ENCODE measurements around the gene HINT3. TPM values are rescaled to one million over a fixed set of nuclear protein-coding genes. Genes with fewer than 3 reads are reported as not detected.
A peak's percentile ranks its signal among the peaks of the same experiment; 100 is the strongest.

HINT3 gene
- total and polyA plus RNA-seq, 2 of the 13 experiments (the other 11 are each of a cell fraction or from before 2014, with no cell fraction given), result 3.1 to 22.8 TPM

DNA sequence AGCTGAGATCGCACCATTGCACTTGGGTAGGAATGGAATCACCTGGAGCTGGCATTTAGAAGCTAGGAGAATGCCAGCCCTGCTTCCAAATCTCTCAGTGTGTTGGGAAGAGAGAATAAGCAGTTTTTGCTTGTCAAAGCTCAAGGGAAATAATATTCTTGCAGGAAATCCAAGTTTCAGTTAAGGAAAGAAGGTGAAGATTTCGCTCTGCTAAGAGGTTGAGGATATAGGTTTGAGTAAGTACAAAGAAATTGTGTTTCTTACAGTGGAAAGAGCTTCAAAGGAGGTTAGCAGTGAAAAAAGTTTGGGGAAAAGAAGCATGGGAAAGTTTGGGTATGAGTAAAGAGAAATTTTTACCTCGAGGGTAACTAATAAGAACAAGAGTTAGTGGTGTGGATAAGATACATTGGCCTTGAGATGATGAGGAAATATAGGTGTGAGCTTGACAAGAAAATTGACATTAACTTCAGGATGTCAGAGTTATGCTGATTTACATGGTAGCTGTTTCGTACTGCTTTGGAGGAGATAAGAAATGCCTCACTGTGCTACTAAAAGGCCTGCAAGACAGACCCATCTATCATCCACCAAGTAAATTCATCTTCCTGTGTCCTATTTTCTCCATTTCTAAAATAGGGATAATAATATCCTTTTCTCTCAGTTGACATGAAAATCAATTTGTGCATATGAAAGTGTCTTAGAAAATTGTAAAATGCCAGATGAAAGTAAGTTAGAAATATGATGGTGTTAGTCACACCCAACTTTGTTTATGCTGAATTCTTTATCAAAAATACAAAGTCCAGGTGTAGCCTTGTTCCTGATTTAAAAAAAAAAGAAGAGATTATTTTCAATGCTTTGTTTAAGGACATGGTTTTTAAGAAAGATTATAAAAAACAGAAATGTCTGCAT, 12.8 kb upstream of the HINT3 start (continued):
- TF ChIP-seq, protein P1, sequence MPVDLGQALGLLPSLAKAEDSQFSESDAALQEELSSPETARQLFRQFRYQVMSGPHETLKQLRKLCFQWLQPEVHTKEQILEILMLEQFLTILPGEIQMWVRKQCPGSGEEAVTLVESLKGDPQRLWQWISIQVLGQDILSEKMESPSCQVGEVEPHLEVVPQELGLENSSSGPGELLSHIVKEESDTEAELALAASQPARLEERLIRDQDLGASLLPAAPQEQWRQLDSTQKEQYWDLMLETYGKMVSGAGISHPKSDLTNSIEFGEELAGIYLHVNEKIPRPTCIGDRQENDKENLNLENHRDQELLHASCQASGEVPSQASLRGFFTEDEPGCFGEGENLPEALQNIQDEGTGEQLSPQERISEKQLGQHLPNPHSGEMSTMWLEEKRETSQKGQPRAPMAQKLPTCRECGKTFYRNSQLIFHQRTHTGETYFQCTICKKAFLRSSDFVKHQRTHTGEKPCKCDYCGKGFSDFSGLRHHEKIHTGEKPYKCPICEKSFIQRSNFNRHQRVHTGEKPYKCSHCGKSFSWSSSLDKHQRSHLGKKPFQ (CRISPR knock-in tag; IDR thresholded peaks at IDR 0.05; ENCODE audit: insufficient replicate concordance), result peak; percentile 11
- TF ChIP-seq FOSL1 (CRISPR knock-in tag; IDR thresholded peaks at IDR 0.05; ENCODE audit: borderline replicate concordance), result no peak
- no peak for TF ChIP-seq ZNF333 (CRISPR knock-in tag; IDR thresholded peaks at IDR 0.05; ENCODE audit: borderline replicate concordance)
- TF ChIP-seq ATF7-NPFF (CRISPR knock-in tag; IDR thresholded peaks at IDR 0.05; ENCODE audit: low read depth), result no peak
- TF ChIP-seq ZFX (CRISPR knock-in tag; IDR thresholded peaks at IDR 0.05; ENCODE audit: low read depth), result peak; percentile 13; the same call in 1 of the 2 replicates
- no peak for TF ChIP-seq RAD51 (IDR thresholded peaks at IDR 0.05; ENCODE audit: borderline replicate concordance)
- no peak for TF ChIP-seq SCMH1 (CRISPR knock-in tag; IDR thresholded peaks at IDR 0.05; ENCODE audit: borderline replicate concordance)
- no peak for TF ChIP-seq HMG20B (CRISPR knock-in tag; conservative IDR thresholded peaks at IDR 0.05)
- TF ChIP-seq, protein P2, sequence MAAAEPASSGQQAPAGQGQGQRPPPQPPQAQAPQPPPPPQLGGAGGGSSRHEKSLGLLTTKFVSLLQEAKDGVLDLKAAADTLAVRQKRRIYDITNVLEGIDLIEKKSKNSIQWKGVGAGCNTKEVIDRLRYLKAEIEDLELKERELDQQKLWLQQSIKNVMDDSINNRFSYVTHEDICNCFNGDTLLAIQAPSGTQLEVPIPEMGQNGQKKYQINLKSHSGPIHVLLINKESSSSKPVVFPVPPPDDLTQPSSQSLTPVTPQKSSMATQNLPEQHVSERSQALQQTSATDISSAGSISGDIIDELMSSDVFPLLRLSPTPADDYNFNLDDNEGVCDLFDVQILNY (CRISPR knock-in tag; conservative IDR thresholded peaks at IDR 0.05), result no peak
- TF ChIP-seq HNRNPL (IDR thresholded peaks at IDR 0.05; ENCODE audit: low read depth, low read length), result no peak
- TF ChIP-seq, protein P3, sequence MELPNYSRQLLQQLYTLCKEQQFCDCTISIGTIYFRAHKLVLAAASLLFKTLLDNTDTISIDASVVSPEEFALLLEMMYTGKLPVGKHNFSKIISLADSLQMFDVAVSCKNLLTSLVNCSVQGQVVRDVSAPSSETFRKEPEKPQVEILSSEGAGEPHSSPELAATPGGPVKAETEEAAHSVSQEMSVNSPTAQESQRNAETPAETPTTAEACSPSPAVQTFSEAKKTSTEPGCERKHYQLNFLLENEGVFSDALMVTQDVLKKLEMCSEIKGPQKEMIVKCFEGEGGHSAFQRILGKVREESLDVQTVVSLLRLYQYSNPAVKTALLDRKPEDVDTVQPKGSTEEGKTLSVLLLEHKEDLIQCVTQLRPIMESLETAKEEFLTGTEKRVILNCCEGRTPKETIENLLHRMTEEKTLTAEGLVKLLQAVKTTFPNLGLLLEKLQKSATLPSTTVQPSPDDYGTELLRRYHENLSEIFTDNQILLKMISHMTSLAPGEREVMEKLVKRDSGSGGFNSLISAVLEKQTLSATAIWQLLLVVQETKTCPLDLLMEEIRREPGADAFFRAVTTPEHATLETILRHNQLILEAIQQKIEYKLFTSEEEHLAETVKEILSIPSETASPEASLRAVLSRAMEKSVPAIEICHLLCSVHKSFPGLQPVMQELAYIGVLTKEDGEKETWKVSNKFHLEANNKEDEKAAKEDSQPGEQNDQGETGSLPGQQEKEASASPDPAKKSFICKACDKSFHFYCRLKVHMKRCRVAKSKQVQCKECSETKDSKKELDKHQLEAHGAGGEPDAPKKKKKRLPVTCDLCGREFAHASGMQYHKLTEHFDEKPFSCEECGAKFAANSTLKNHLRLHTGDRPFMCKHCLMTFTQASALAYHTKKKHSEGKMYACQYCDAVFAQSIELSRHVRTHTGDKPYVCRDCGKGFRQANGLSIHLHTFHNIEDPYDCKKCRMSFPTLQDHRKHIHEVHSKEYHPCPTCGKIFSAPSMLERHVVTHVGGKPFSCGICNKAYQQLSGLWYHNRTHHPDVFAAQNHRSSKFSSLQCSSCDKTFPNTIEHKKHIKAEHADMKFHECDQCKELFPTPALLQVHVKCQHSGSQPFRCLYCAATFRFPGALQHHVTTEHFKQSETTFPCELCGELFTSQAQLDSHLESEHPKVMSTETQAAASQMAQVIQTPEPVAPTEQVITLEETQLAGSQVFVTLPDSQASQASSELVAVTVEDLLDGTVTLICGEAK (IDR thresholded peaks at IDR 0.05), result no peak
- TF ChIP-seq, protein P3 (CRISPR knock-in tag; IDR thresholded peaks at IDR 0.05), result no peak
- TF ChIP-seq, protein P4, sequence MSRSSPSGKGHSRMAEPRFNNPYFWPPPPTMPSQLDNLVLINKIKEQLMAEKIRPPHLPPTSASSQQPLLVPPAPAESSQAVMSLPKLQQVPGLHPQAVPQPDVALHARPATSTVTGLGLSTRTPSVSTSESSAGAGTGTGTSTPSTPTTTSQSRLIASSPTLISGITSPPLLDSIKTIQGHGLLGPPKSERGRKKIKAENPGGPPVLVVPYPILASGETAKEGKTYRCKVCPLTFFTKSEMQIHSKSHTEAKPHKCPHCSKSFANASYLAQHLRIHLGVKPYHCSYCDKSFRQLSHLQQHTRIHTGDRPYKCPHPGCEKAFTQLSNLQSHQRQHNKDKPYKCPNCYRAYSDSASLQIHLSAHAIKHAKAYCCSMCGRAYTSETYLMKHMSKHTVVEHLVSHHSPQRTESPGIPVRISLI (CRISPR knock-in tag; IDR thresholded peaks at IDR 0.05; ENCODE audit: borderline replicate concordance), result peak; percentile 80; the same call in 1 of the 2 replicates
- no peak for TF ChIP-seq ZNF777 (CRISPR knock-in tag; IDR thresholded peaks at IDR 0.05)
